Breast epithelium (tissue), 3 donors: Measurements from ENCODE around the gene MMRN1.

Experiments
- CTCF ChIP-seq, 3 donors: fragments of 450-650 bp; IDR thresholded peaks; one replicate each; pipeline ENCODE4 v1.5.1; 2016 to 2017; ENCODE audit warnings: antibody characterized with exemption in 3 of 3, mild to moderate bottlenecking in 3 of 3, moderate library complexity in 3 of 3
- POLR2A ChIP-seq: fragments of 450-650 bp; IDR thresholded peaks from one replicate; pipeline ENCODE4 v1.6.1; 2016; ENCODE audit warnings: antibody characterized with exemption, mild to moderate bottlenecking, moderate library complexity

- TF ChIP-seq CTCF (IDR thresholded peaks at IDR 0.05): no peak
- no peak for TF ChIP-seq POLR2A
Observed at GRCh38 chr4:89876548-89876947, 18.1 kb upstream of the MMRN1 start.
